A673 (cell line): Measurements from ENCODE around the gene RASL10A. TPM values are rescaled to one million over a fixed set of nuclear protein-coding genes. Genes with fewer than 3 reads are reported as not detected.

ENCODE experiments used
- BruUV-seq: library from RNA; stranded (reverse); fragments of 400-500 nt; replicated peaks from 2 replicates; lab custom pipeline; 2021; lab: Mats Ljungman, UMichigan
- CTCF ChIA-PET: fragments of 300-600 bp; sonication (Branson Sonifier 250); formaldehyde crosslinking; loops from one replicate; lab custom pipeline; 2022; ENCODE audit warnings: antibody characterized with exemption; lab: Charles Lee
- POLR2A ChIA-PET: fragments of 300-600 bp; sonication (Branson Sonifier 250); formaldehyde crosslinking; loops from one replicate; lab custom pipeline; 2022; ENCODE audit warnings: antibody characterized with exemption; ENCODE audit not compliant: low non-redundant PET; lab: Charles Lee
- DNase-seq: peaks from one replicate; pipeline ENCODE4 v3.0.0-alpha.2; 2015; ENCODE audit warnings: low spot score
- H3K27ac ChIP-seq: fragments of 200-600 bp; sonication (generic); 2 replicates; pipeline ENCODE4 v1.5.1; 2016; ENCODE audit warnings: mixed run types, low read depth, mild to moderate bottlenecking, mixed read lengths, antibody characterized with exemption, low read length; ENCODE audit not compliant: poor library complexity, severe bottlenecking
- H3K27me3 ChIP-seq: fragments of 200-600 bp; sonication (generic); replicated peaks from 2 replicates; pipeline ENCODE4 v1.6.1; 2017; ENCODE audit warnings: mixed run types, low read depth, mild to moderate bottlenecking, mixed read lengths, antibody characterized with exemption, low read length; ENCODE audit not compliant: insufficient read depth, poor library complexity
- H3K36me3 ChIP-seq: fragments of 200-600 bp; sonication (generic); 2 replicates; pipeline ENCODE4 v1.6.1; 2016; ENCODE audit warnings: mixed run types, mild to moderate bottlenecking, mixed read lengths, antibody characterized with exemption, low read length; ENCODE audit not compliant: insufficient read depth, poor library complexity, severe bottlenecking
- H3K4me1 ChIP-seq: fragments of 200-600 bp; sonication (generic); 2 replicates; pipeline ENCODE4 v1.6.1; 2017; ENCODE audit warnings: mixed run types, mild to moderate bottlenecking, mixed read lengths, antibody characterized with exemption, low read length; ENCODE audit not compliant: insufficient read depth, poor library complexity, severe bottlenecking
- H3K4me3 ChIP-seq: fragments of 200-600 bp; sonication (generic); 2 replicates; pipeline ENCODE4 v1.5.1; 2016; ENCODE audit warnings: low read depth, mixed run types, mild to moderate bottlenecking, mixed read lengths, low read length; ENCODE audit not compliant: poor library complexity, severe bottlenecking
- H3K9me3 ChIP-seq: fragments of 200-600 bp; sonication (generic); 2 replicates; pipeline ENCODE4 v1.6.1; 2016; ENCODE audit warnings: mixed run types, low read depth, mild to moderate bottlenecking, mixed read lengths, antibody characterized with exemption, low read length; ENCODE audit not compliant: poor library complexity, severe bottlenecking
- EZH2 ChIP-seq: fragments of 200-600 bp; sonication (generic); IDR thresholded peaks from 2 replicates; pipeline ENCODE4 v1.6.1; 2017; ENCODE audit warnings: borderline replicate concordance, low read depth, mild to moderate bottlenecking, mixed read lengths, antibody characterized with exemption, low read length; ENCODE audit not compliant: poor library complexity, severe bottlenecking
- intact Hi-C: fragments of 100-400 bp; cut with micrococcal nuclease; formaldehyde crosslinking; loops from one replicate; pipeline ENCODE4 v1.10.0; 2022; ENCODE audit not compliant: unreplicated experiment
- total RNA-seq: library from RNA; stranded (reverse); gene quantifications from 2 replicates; pipeline ENCODE4 v1.2.3, GENCODE V29; 2021
- TF ChIP-seq, protein P1 (sequence below): fragments of 300-800, 200-600 bp; sonication (generic); conservative IDR thresholded peaks from 2 replicates; pipeline ENCODE4 v1.5.1; 2017; ENCODE audit warnings: low read depth, mild to moderate bottlenecking, antibody characterized with exemption, low read length, moderate library complexity, mixed read lengths

RASL10A gene
- total RNA-seq, 1 experiment from 2014 or later: not detected

DNA sequence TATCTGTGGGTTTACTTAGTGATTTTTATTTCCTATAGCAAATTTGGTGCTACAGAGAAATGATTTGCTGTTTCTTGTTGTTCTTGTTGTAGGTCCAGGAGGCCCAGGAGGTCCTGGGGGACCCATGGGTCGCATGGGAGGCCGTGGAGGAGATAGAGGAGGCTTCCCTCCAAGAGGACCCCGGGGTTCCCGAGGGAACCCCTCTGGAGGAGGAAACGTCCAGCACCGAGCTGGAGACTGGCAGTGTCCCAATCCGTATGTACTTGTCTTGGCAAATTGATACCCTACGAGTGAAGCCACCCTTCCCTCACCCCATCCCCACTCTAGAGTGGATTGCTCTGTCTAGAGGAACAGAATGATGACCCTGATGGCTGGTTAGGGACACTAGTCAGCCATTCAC lies 16.9 kb downstream of the RASL10A start:
- Histone ChIP-seq H3K27me3 (no peaks in the 10 kb centered on the region), H3K9me3 (no peaks in the 10 kb centered on the region), H3K27ac (no peak overlapping the region), H3K36me3 (peaks cover 52% of the 10 kb centered on the region), H3K4me3 (no peak overlapping the region), H3K4me1 (no peaks in the 10 kb centered on the region)
- BruUV-seq: no TSS peak
- TF ChIP-seq EZH2: no peak
- TF ChIP-seq, protein P1, sequence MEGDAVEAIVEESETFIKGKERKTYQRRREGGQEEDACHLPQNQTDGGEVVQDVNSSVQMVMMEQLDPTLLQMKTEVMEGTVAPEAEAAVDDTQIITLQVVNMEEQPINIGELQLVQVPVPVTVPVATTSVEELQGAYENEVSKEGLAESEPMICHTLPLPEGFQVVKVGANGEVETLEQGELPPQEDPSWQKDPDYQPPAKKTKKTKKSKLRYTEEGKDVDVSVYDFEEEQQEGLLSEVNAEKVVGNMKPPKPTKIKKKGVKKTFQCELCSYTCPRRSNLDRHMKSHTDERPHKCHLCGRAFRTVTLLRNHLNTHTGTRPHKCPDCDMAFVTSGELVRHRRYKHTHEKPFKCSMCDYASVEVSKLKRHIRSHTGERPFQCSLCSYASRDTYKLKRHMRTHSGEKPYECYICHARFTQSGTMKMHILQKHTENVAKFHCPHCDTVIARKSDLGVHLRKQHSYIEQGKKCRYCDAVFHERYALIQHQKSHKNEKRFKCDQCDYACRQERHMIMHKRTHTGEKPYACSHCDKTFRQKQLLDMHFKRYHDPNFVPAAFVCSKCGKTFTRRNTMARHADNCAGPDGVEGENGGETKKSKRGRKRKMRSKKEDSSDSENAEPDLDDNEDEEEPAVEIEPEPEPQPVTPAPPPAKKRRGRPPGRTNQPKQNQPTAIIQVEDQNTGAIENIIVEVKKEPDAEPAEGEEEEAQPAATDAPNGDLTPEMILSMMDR: no peak
- ChIA-PET CTCF (no interaction called here), POLR2A (no interaction called here)
- intact Hi-C loops: no loop called here
- DNase-seq: no peak

DNA sequence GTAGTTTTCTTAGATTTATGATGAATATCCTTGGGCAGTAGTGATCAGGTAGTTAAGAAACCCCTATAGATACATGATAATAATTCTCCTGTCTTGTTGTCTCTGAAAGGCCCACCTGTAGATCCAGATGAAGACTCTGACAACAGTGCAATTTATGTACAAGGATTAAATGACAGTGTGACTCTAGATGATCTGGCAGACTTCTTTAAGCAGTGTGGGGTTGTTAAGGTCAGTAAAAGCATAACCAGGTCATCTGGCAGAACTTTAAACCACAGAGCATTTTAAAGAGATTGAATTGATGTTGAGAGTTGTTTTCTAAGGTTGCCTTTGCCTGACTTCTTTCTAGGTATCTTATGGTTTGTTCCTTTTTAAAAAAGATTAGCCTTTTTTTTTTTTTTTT lies 23.1 kb downstream of the RASL10A start:
- no peak for DNase-seq
- Histone ChIP-seq H3K4me3 (no peak overlapping the region), H3K36me3 (peaks cover 93% of the 10 kb centered on the region), H3K27ac (no peak overlapping the region), H3K4me1 (no peaks in the 10 kb centered on the region), H3K9me3 (no peaks in the 10 kb centered on the region), H3K27me3 (no peaks in the 10 kb centered on the region)
- intact Hi-C loops: no loop called here
- CTCF ChIA-PET: no interaction called here
- TF ChIP-seq EZH2: no peak
- TF ChIP-seq, protein P1: no peak
- POLR2A ChIA-PET: no interaction called here
- BruUV-seq: no TSS peak

DNA sequence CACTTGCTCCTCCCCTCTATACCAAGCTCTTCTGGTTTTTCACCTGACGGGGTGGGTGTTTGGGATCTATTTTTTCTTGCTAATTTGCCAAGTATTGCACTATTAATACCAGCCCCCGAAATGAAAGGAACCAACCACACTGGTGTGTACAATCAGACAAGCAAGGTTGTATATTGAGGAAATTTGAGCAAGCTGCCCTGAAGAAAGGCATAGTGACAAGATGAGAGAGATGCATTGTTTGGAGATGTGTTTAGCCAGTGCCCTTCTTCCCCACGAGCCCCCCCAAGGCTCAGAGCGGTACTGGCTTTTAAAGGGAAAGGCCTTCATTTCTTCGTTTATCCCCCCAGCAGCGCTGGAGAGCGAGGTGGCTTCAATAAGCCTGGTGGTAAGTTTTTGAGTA lies 24.3 kb downstream of the RASL10A start:
- CTCF ChIA-PET: no interaction called here
- H3K4me1 ChIP-seq: no peaks in the 10 kb centered on the region
- H3K36me3 ChIP-seq: peaks cover 93% of the 10 kb centered on the region
- POLR2A ChIA-PET: no interaction called here
- no peak for DNase-seq
- no peak overlapping the region for H3K4me3 ChIP-seq
- no TSS peak for BruUV-seq
- no peak overlapping the region for H3K27ac ChIP-seq
- H3K9me3 ChIP-seq: no peaks in the 10 kb centered on the region
- TF ChIP-seq, protein P1: no peak
- TF ChIP-seq EZH2: no peak
- H3K27me3 ChIP-seq: no peaks in the 10 kb centered on the region
- intact Hi-C loops: no loop called here
